ENCODE measurements around the gene RASD1.

- TF ChIP-seq, protein P1, sequence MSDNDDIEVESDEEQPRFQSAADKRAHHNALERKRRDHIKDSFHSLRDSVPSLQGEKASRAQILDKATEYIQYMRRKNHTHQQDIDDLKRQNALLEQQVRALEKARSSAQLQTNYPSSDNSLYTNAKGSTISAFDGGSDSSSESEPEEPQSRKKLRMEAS (IDR thresholded peaks at IDR 0.05), result no peak
- TF ChIP-seq CTCF (IDR thresholded peaks at IDR 0.05 in 2 of 3, conservative IDR thresholded peaks at IDR 0.05 in 1 of 3; ENCODE audit: borderline replicate concordance in 1 of 3, insufficient read depth in 1 of 3, low read depth in 2 of 3, low read length in 2 of 3), result no peak
- TF ChIP-seq POLR2AphosphoS5 (IDR thresholded peaks at IDR 0.05; ENCODE audit: low read depth, low read length), result no peak
- TF ChIP-seq, protein P2, sequence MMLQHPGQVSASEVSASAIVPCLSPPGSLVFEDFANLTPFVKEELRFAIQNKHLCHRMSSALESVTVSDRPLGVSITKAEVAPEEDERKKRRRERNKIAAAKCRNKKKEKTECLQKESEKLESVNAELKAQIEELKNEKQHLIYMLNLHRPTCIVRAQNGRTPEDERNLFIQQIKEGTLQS (IDR thresholded peaks at IDR 0.05), result no peak
- TF ChIP-seq ZNF274 (IDR thresholded peaks at IDR 0.05; ENCODE audit: low read depth, low read length), result no peak
- no peak for TF ChIP-seq EZH2 (IDR thresholded peaks at IDR 0.05)
- no peak for TF ChIP-seq POLR2A (IDR thresholded peaks at IDR 0.05; ENCODE audit: borderline replicate concordance, extremely low read depth, insufficient read depth, insufficient read length)
- no peak for TF ChIP-seq EZH2phosphoT487 (IDR thresholded peaks at IDR 0.05; ENCODE audit: borderline replicate concordance)
- no peak for TF ChIP-seq REST (IDR thresholded peaks at IDR 0.05; ENCODE audit: low read depth)
These were observed 32.8 kb upstream of the RASD1 start for GRCh38 chr17:17528696-17529652.

Data from HCT116 (cell line).